SU-DHL-6 (cell line): ENCODE results near the gene PDE9A.

Experiments used
- CTCF ChIP-seq: fragments of 200-600 bp; sonication (generic); IDR thresholded peaks from one replicate; pipeline ENCODE4 v1.5.1; 2017; ENCODE audit warnings: antibody characterized with exemption, mild to moderate bottlenecking, low read length, moderate library complexity; ENCODE audit not compliant: insufficient read depth, poor library complexity, severe bottlenecking
- EZH2phosphoT487 ChIP-seq: fragments of 200-600 bp; sonication (generic), shearing (Covaris generic); conservative IDR thresholded peaks from 2 replicates; pipeline ENCODE4 v1.6.1; 2018; ENCODE audit warnings: mild to moderate bottlenecking, antibody characterized with exemption, low read length, moderate library complexity, mixed read lengths

GRCh38 chr21:42677339-42678321 lies 24.2 kb downstream of the PDE9A start:
- TF ChIP-seq CTCF: no peak
- TF ChIP-seq EZH2phosphoT487: no peak
